ENCODE data around the gene KPNA3. TPM values are rescaled to one million over a fixed set of nuclear protein-coding genes. Genes with fewer than 3 reads are reported as not detected.
A peak's percentile ranks its signal among the peaks of the same experiment; 100 is the strongest.

The KPNA3 gene
- total and polyA plus RNA-seq, 9 donors: 9.1 to 30.9 (median 19.6) TPM

- H3K27ac ChIP-seq: no peak overlapping the region
- no peaks in the 10 kb centered on the region for H3K36me3 ChIP-seq
- no peak for DNase-seq
- 89 to 97% (median 97%) methylated on average over 6 of the region's 6 CpGs for WGBS, 3 donors
- no peak overlapping the region for H3K4me3 ChIP-seq
- no peaks in the 10 kb centered on the region for H3K9me3 ChIP-seq
- H3K4me1 ChIP-seq (ENCODE audit: insufficient read depth): no peaks in the 10 kb centered on the region
- no peak for TF ChIP-seq POLR2A (IDR thresholded peaks at IDR 0.05)
- TF ChIP-seq EP300 (IDR thresholded peaks at IDR 0.05): no peak
- TF ChIP-seq, protein P1, sequence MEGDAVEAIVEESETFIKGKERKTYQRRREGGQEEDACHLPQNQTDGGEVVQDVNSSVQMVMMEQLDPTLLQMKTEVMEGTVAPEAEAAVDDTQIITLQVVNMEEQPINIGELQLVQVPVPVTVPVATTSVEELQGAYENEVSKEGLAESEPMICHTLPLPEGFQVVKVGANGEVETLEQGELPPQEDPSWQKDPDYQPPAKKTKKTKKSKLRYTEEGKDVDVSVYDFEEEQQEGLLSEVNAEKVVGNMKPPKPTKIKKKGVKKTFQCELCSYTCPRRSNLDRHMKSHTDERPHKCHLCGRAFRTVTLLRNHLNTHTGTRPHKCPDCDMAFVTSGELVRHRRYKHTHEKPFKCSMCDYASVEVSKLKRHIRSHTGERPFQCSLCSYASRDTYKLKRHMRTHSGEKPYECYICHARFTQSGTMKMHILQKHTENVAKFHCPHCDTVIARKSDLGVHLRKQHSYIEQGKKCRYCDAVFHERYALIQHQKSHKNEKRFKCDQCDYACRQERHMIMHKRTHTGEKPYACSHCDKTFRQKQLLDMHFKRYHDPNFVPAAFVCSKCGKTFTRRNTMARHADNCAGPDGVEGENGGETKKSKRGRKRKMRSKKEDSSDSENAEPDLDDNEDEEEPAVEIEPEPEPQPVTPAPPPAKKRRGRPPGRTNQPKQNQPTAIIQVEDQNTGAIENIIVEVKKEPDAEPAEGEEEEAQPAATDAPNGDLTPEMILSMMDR (IDR thresholded peaks at IDR 0.05): no peak
- intact Hi-C loops (cut with DNase I): loop anchor here in 1 of 4 donors (10.0 kb wide), 1 partner anchor 168 kb away; no protein-coding TSS in a partner anchor
- H3K27me3 ChIP-seq: no peaks in the 10 kb centered on the region
These were observed 115.7 kb downstream of the KPNA3 start for GRCh38 chr13:49676581-49677298.

DNA sequence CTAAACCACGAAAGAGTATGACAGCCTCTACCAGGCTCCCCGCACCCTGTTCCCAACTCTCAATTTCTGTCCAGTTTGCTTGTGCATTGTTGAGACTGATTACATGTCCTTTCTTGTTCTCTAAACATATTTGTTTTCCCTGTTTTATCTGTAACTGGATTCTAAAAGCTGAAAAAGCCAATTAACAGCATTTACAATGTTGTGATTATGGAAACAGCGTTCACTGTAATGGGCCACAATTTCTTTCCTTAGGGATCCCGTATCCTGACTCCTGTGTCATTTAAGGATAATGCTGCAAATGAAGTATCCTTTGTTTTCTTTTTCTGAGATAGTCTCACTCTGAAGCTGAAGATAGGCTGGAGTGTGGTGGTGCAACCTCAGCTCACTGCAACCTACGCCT, 121.7 kb downstream of the KPNA3 start:
- 50 to 70% (median 70%) methylated on average over 5 of the region's 5 CpGs for WGBS, 3 donors
- Histone ChIP-seq H3K36me3 (no peaks in the 10 kb centered on the region), H3K4me1 (ENCODE audit: insufficient read depth) (no peaks in the 10 kb centered on the region), H3K27me3 (no peaks in the 10 kb centered on the region), H3K4me3 (no peak overlapping the region), H3K27ac (no peak overlapping the region), H3K9me3 (no peaks in the 10 kb centered on the region)
- no peak for DNase-seq
- TF ChIP-seq EP300 (IDR thresholded peaks at IDR 0.05) (no peak), POLR2A (IDR thresholded peaks at IDR 0.05) (no peak)
- TF ChIP-seq, protein P1 (IDR thresholded peaks at IDR 0.05): no peak
- intact Hi-C loops (cut with DNase I): loop anchor here in 2 of 4 donors (5.0 to 10.0 kb wide), 2 partner anchors 174 to 176 kb away; no protein-coding TSS in a partner anchor

- no peak overlapping the region for H3K27ac ChIP-seq
- H3K9me3 ChIP-seq: no peaks in the 10 kb centered on the region
- H3K36me3 ChIP-seq: no peaks in the 10 kb centered on the region
- intact Hi-C loops (cut with DNase I): loop anchor here in 3 of 4 donors (5.0 to 10.0 kb wide), 2 partner anchors 175 to 177 kb away; no protein-coding TSS in a partner anchor
- TF ChIP-seq, protein P1 (IDR thresholded peaks at IDR 0.05): peak; percentile 43 to 48 (median 44)
- TF ChIP-seq EP300 (IDR thresholded peaks at IDR 0.05): no peak
- DNase-seq: peak; percentile 31 to 61 (median 56)
- WGBS, 3 donors: 40 to 45% (median 42%) methylated on average over 5 of the region's 5 CpGs
- no peak overlapping the region for H3K4me3 ChIP-seq
- no peaks in the 10 kb centered on the region for H3K27me3 ChIP-seq
- no peaks in the 10 kb centered on the region for H3K4me1 ChIP-seq (ENCODE audit: insufficient read depth)
These were observed 122.7 kb downstream of the KPNA3 start for GRCh38 chr13:49669735-49670309.

GRCh38 chr13:49667773-49668172, 124.7 kb downstream of the KPNA3 start:
- no peak for TF ChIP-seq POLR2A (IDR thresholded peaks at IDR 0.05)
- TF ChIP-seq, protein P1 (IDR thresholded peaks at IDR 0.05): no peak
- no peak for TF ChIP-seq EP300 (IDR thresholded peaks at IDR 0.05)
- intact Hi-C loops (cut with DNase I): loop anchor here in 1 of 4 donors (10.0 kb wide), 1 partner anchor 177 kb away; no protein-coding TSS in a partner anchor
- Histone ChIP-seq H3K4me1 (ENCODE audit: insufficient read depth) (no peaks in the 10 kb centered on the region), H3K36me3 (no peaks in the 10 kb centered on the region), H3K4me3 (no peak overlapping the region), H3K27me3 (no peaks in the 10 kb centered on the region), H3K27ac (no peak overlapping the region), H3K9me3 (no peaks in the 10 kb centered on the region)
- DNase-seq: no peak
- WGBS, 3 donors: 76 to 77% (median 76%) methylated on average over 2 of the region's 2 CpGs

Measured in ovary (tissue), 9 donors.